Naive thymus-derived CD8-positive, alpha-beta T cell (primary cell): ENCODE results near the gene TBC1D32. TPM values are rescaled to one million over a fixed set of nuclear protein-coding genes. Genes with fewer than 3 reads are reported as not detected.
"Not testable (repeated sequence)": the region's sequence is repeated elsewhere in the genome, so short reads cannot be mapped to it uniquely, and the experiment has no call there.

Source experiments
- ATAC-seq, 2 donors: fragments of 150-1000 bp; cut with Tn5 transposase in 1 of 2; sonication (Bioruptor Pico), chemical (Tn5 transposase) in 1 of 2; 1 replicate in 1 of 2; 2 replicates in 1 of 2; pipeline ENCODE4 v1.10.0; 2021; ENCODE audit warnings: mild to moderate bottlenecking in 2 of 2, moderate library complexity in 2 of 2
- POLR2A ChIA-PET: fragments of 350-600 bp; sonication (Branson Sonifier 250); formaldehyde crosslinking; loops from one replicate; lab custom pipeline; 2021; ENCODE audit warnings: antibody characterized with exemption; lab: Charles Lee
- DNase-seq, 10 donors: peaks; one replicate each; pipeline versions ENCODE4 v3.0.0 to v3.0.0-alpha.2; 2020 to 2022
- H3K27ac Mint-ChIP-seq, 10 donors: one replicate each; pipeline ENCODE4 v1.8.0; 2020 to 2022; ENCODE audit warnings: mild to moderate bottlenecking in 10 of 10, mixed read lengths in 10 of 10, moderate library complexity in 4 of 10, inconsistent platforms in 1 of 10
- H3K27me3 Mint-ChIP-seq, 5 donors: one replicate each; pipeline ENCODE4 v1.8.0; 2021 to 2022; ENCODE audit warnings: mixed read lengths in 5 of 5
- H3K36me3 Mint-ChIP-seq, 3 donors: one replicate each; pipeline ENCODE4 v1.8.0; 2020 to 2022; ENCODE audit warnings: mixed read lengths in 3 of 3, mild to moderate bottlenecking in 2 of 3, inconsistent platforms in 1 of 3
- H3K4me1 Mint-ChIP-seq, 4 donors: one replicate each; pipeline ENCODE4 v1.8.0; 2021 to 2022; ENCODE audit warnings: mixed read lengths in 4 of 4
- H3K4me3 Mint-ChIP-seq, 10 donors: one replicate each; pipeline ENCODE4 v1.8.0; 2020 to 2022; ENCODE audit warnings: mild to moderate bottlenecking in 10 of 10, mixed read lengths in 10 of 10, moderate library complexity in 6 of 10, inconsistent platforms in 1 of 10
- H3K9me3 Mint-ChIP-seq, 9 donors: one replicate each; pipeline ENCODE4 v1.8.0; 2020 to 2022; ENCODE audit warnings: mixed read lengths in 9 of 9, mild to moderate bottlenecking in 3 of 9, inconsistent platforms in 1 of 9, moderate library complexity in 1 of 9
- polyA plus RNA-seq, 3 donors: library from polyadenylated mRNA; unstranded; fragments of 300-500 nt; fragmentation: Illumina TruSeq; gene quantifications; one replicate each; pipeline ENCODE4 v1.2.3, GENCODE V29; 2021
- total RNA-seq, 8 experiments: library from RNA in 2 of 8; stranded (reverse) in 2 of 8; gene quantifications; one replicate each; pipeline ENCODE4 v1.2.3 and lab custom pipeline; 2021 to 2026

Gene TBC1D32
- total and polyA plus RNA-seq, 5 experiments from 2014 or later: 2.1 to 15.0 (median 3.8) TPM

- DNase-seq (no peak), ATAC-seq (no peak)
- peaks cover 13 to 56% (median 25%) of the 10 kb centered on the region in 9 donors for H3K9me3 Mint-ChIP-seq
- H3K4me1 Mint-ChIP-seq: no peaks in the 10 kb centered on the region
- no peak overlapping the region for H3K4me3 Mint-ChIP-seq
- POLR2A ChIA-PET: no interaction called here
- peaks cover 6 to 36% (median 33%) of the 10 kb centered on the region in 3 donors for H3K36me3 Mint-ChIP-seq
- H3K27ac Mint-ChIP-seq: no peak overlapping the region
- peaks cover 0 to 4% (median 1%) of the 10 kb centered on the region in 5 donors for H3K27me3 Mint-ChIP-seq
Observed at GRCh38 chr6:121064345-121064744, 269.9 kb downstream of the TBC1D32 start.

GRCh38 chr6:121055572-121056163 lies 278.6 kb downstream of the TBC1D32 start:
- Mint-ChIP-seq H3K4me1 (peaks cover 0 to 6% (median 1%) of the 10 kb centered on the region in 4 donors), H3K27me3 (no peaks in the 10 kb centered on the region), H3K27ac (no peak overlapping the region), H3K36me3 (no peaks in the 10 kb centered on the region), H3K9me3 (no peaks in the 10 kb centered on the region), H3K4me3 (no peak overlapping the region)
- ATAC-seq (no peak), DNase-seq (peak in 3 of 10 donors; percentile 38 to 43 (median 40))
- POLR2A ChIA-PET: no interaction called here

- H3K36me3 Mint-ChIP-seq, POLR2A ChIA-PET, H3K27me3 Mint-ChIP-seq, ATAC-seq, H3K4me3 Mint-ChIP-seq, DNase-seq, H3K9me3 Mint-ChIP-seq, H3K4me1 Mint-ChIP-seq, H3K27ac Mint-ChIP-seq: not testable (repeated sequence)
Observed at GRCh38 chr6:121048593-121048992, 285.7 kb downstream of the TBC1D32 start.

GRCh38 chr6:121044905-121045304 lies 289.4 kb downstream of the TBC1D32 start:
- H3K27me3 Mint-ChIP-seq, H3K4me1 Mint-ChIP-seq, H3K9me3 Mint-ChIP-seq, H3K36me3 Mint-ChIP-seq, DNase-seq, POLR2A ChIA-PET, ATAC-seq, H3K4me3 Mint-ChIP-seq, H3K27ac Mint-ChIP-seq: not testable (repeated sequence)

GRCh38 chr6:121043706-121044105 lies 290.6 kb downstream of the TBC1D32 start:
- H3K27me3 Mint-ChIP-seq, H3K36me3 Mint-ChIP-seq, DNase-seq, H3K27ac Mint-ChIP-seq, ATAC-seq, H3K4me1 Mint-ChIP-seq, POLR2A ChIA-PET, H3K4me3 Mint-ChIP-seq: not testable (repeated sequence)
- peaks cover 0 to 11% (median 3%) of the 10 kb centered on the region in 9 donors for H3K9me3 Mint-ChIP-seq

- H3K4me1 Mint-ChIP-seq, H3K36me3 Mint-ChIP-seq: not testable (repeated sequence)
Observed at GRCh38 chr6:121043211-121043610, 291.1 kb downstream of the TBC1D32 start.

GRCh38 chr6:121042766-121043165 lies 291.5 kb downstream of the TBC1D32 start:
- Mint-ChIP-seq H3K4me1 (no peaks in the 10 kb centered on the region), H3K27me3 (peaks cover 0 to 1% (median 0%) of the 10 kb centered on the region in 5 donors), H3K36me3 (no peaks in the 10 kb centered on the region), H3K27ac (no peak overlapping the region), H3K4me3 (no peak overlapping the region), H3K9me3 (peaks cover 0 to 14% (median 4%) of the 10 kb centered on the region in 9 donors)
- no peak for ATAC-seq
- DNase-seq: no peak
- POLR2A ChIA-PET: no interaction called here

More at GRCh38 chr6:121043211-121043610, 291.1 kb downstream of the TBC1D32 start:
- H3K9me3 Mint-ChIP-seq: peaks cover 0 to 14% (median 4%) of the 10 kb centered on the region in 9 donors
- H3K4me3 Mint-ChIP-seq, DNase-seq, POLR2A ChIA-PET, H3K27ac Mint-ChIP-seq, ATAC-seq, H3K27me3 Mint-ChIP-seq: not testable (repeated sequence)

GRCh38 chr6:121040831-121041230 lies 293.4 kb downstream of the TBC1D32 start:
- H3K27ac Mint-ChIP-seq: no peak overlapping the region
- peaks cover 0 to 14% (median 4%) of the 10 kb centered on the region in 9 donors for H3K9me3 Mint-ChIP-seq
- DNase-seq (no peak), ATAC-seq (no peak)
- no peaks in the 10 kb centered on the region for H3K36me3 Mint-ChIP-seq
- H3K4me1 Mint-ChIP-seq: no peaks in the 10 kb centered on the region
- H3K4me3 Mint-ChIP-seq: no peak overlapping the region
- H3K27me3 Mint-ChIP-seq: peaks cover 0 to 1% (median 0%) of the 10 kb centered on the region in 5 donors
- POLR2A ChIA-PET: no interaction called here

- Mint-ChIP-seq H3K27ac (no peak overlapping the region), H3K27me3 (peaks cover 0 to 2% (median 0%) of the 10 kb centered on the region in 5 donors), H3K36me3 (no peaks in the 10 kb centered on the region), H3K9me3 (no peaks in the 10 kb centered on the region), H3K4me3 (no peak overlapping the region), H3K4me1 (no peaks in the 10 kb centered on the region)
- POLR2A ChIA-PET: no interaction called here
- ATAC-seq (no peak), DNase-seq (no peak)
Observed at GRCh38 chr6:121033091-121033490, 301.2 kb downstream of the TBC1D32 start.

- POLR2A ChIA-PET: no interaction called here
- Mint-ChIP-seq H3K4me1 (no peaks in the 10 kb centered on the region), H3K36me3 (no peaks in the 10 kb centered on the region), H3K27me3 (peaks cover 0 to 2% (median 0%) of the 10 kb centered on the region in 5 donors), H3K27ac (no peak overlapping the region), H3K9me3 (no peaks in the 10 kb centered on the region), H3K4me3 (no peak overlapping the region)
- ATAC-seq (no peak), DNase-seq (no peak)
Observed at GRCh38 chr6:121032268-121033006, 301.8 kb downstream of the TBC1D32 start.

Other genes with a start within 250 kb of the TBC1D32 start
- not detected for gene GJA1, start 101.2 kb upstream of the TBC1D32 start, total RNA-seq
- not detected for gene GJA1, start 101.2 kb upstream of the TBC1D32 start, polyA plus RNA-seq